Astrocyte of the cerebellum (primary cell): ENCODE data around the gene SLC25A29.
A peak's percentile ranks its signal among the peaks of the same experiment; 100 is the strongest.

Source experiments
- DNase-seq: peaks from one replicate; pipeline ENCODE4 v3.0.0-alpha.2; 2011; ENCODE audit warnings: low read depth
- H3K4me3 ChIP-seq: 2 replicates; pipeline ENCODE4 v1.5.1; 2011; ENCODE audit warnings: mild to moderate bottlenecking, low read depth, low read length, moderate library complexity
- in situ Hi-C: cut with HindIII; loops from 2 replicates; pipeline ENCODE4 v1.10.0; 2017; ENCODE audit warnings: low sequenced_read_pairs
- TF ChIP-seq, protein P1 (sequence below): IDR thresholded peaks from 2 replicates; pipeline ENCODE4 v1.5.1; 2012; ENCODE audit warnings: low read length, low read depth, moderate library complexity, mild to moderate bottlenecking; ENCODE audit errors: missing control alignments

SLC25A29 gene

GRCh38 chr14:100275214-100275613, 31.0 kb downstream of the SLC25A29 start:
- TF ChIP-seq, protein P1, sequence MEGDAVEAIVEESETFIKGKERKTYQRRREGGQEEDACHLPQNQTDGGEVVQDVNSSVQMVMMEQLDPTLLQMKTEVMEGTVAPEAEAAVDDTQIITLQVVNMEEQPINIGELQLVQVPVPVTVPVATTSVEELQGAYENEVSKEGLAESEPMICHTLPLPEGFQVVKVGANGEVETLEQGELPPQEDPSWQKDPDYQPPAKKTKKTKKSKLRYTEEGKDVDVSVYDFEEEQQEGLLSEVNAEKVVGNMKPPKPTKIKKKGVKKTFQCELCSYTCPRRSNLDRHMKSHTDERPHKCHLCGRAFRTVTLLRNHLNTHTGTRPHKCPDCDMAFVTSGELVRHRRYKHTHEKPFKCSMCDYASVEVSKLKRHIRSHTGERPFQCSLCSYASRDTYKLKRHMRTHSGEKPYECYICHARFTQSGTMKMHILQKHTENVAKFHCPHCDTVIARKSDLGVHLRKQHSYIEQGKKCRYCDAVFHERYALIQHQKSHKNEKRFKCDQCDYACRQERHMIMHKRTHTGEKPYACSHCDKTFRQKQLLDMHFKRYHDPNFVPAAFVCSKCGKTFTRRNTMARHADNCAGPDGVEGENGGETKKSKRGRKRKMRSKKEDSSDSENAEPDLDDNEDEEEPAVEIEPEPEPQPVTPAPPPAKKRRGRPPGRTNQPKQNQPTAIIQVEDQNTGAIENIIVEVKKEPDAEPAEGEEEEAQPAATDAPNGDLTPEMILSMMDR, result no peak
- DNase-seq, result no peak
- no peak overlapping the region for H3K4me3 ChIP-seq
- in situ Hi-C loops, result no loop called here

- H3K4me3 ChIP-seq, result no peak overlapping the region
- in situ Hi-C loops, result no loop called here
- TF ChIP-seq, protein P1, result no peak
- no peak for DNase-seq
Measured at GRCh38 chr14:100274250-100274649, 32.0 kb downstream of the SLC25A29 start.

- TF ChIP-seq, protein P1, result peak; percentile 47
- H3K4me3 ChIP-seq, result no peak overlapping the region
- DNase-seq, result peak; percentile 11
- in situ Hi-C loops, result no loop called here
Measured at GRCh38 chr14:100271247-100271939, 34.9 kb downstream of the SLC25A29 start.

DNA sequence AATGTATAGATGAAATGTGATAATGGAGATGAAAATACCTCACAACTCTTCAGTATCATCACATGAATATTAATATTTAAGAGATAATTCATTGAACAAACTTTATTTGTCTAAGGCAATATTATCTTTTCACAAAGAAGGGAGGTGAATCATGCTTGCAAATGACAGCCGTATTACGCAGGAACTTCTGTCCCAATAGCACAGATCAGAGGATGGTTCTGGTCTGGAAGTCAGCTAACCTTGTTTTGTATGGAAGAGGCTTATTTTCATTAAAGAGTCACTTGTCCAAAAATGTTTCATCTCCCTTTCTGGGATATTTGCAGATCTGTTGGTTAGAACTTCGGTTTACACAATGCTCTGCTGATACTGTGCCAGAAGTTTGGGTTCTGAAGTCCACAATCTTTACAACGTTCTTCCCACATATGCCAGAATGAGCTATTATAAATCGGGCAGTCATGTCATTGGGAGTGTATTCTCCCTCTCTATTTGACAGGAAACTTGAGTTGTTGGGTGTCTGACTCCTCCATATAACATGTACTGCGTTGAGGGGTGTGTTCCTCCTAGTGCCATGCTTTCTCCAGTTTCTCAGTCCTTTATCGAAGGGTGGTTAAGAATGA, 37.5 kb downstream of the SLC25A29 start:
- H3K4me3 ChIP-seq, result no peak overlapping the region
- DNase-seq, result no peak

GRCh38 chr14:100267990-100268389, 38.3 kb downstream of the SLC25A29 start:
- no peak overlapping the region for H3K4me3 ChIP-seq
- TF ChIP-seq, protein P1, result no peak
- in situ Hi-C loops, result no loop called here
- DNase-seq, result no peak

More for the DNA sequence above, 37.5 kb downstream of the SLC25A29 start:
- TF ChIP-seq, protein P1, result no peak
- in situ Hi-C loops, result no loop called here

DNA sequence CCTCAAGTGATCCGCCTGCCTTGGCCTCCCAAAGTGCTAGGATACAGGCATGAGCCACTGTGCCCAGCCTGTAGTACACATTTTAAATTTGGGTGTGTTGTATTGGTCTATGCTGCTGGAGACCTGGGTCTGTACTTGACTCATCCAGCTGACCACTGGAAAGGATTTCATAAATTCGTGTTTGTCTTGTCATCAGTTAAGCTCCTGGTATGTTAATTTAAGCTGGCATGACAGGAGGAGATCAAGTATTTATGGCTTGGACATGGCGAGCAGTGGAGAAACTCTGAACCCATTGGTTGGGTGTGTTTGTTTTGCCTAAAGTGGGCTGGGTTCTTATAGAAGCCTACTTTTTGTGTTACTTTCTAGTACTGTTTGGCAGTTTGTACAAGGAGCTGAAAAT, 43.1 kb downstream of the SLC25A29 start:
- DNase-seq, result no peak
- TF ChIP-seq, protein P1, result no peak
- in situ Hi-C loops, result no loop called here
- H3K4me3 ChIP-seq, result no peak overlapping the region
